ENCODE measurements around the gene TANC1. TPM values are rescaled to one million over a fixed set of nuclear protein-coding genes. Genes with fewer than 3 reads are reported as not detected.

The TANC1 gene
- total RNA-seq, 6 donors from 2014 or later, result 41.6 to 101 (median 75.5) TPM

GRCh38 chr2:158999458-158999857 lies 31.0 kb downstream of the TANC1 start:
- ATAC-seq (ENCODE audit: low FRiP score in 2 of 2) (no peak), DNase-seq (no peak)
- Histone ChIP-seq H3K4me3 (no peak overlapping the region), H3K36me3 (peaks cover 0 to 16% (median 4%) of the 10 kb centered on the region in 4 donors), H3K9me3 (no peaks in the 10 kb centered on the region), H3K4me1 (peaks cover 33 to 70% (median 48%) of the 10 kb centered on the region in 4 donors), H3K27me3 (no peaks in the 10 kb centered on the region), H3K27ac (peak overlapping the region; percentile 2 to 71 (median 54))
- 30 to 38% methylated on average over 4 of the region's 4 CpGs for WGBS, 2 donors
- no peak for TF ChIP-seq CTCF (IDR thresholded peaks at IDR 0.05)
- TF ChIP-seq POLR2AphosphoS5 (IDR thresholded peaks at IDR 0.05), result no peak
- no peak for TF ChIP-seq POLR2A (IDR thresholded peaks at IDR 0.05)
- no peak for TF ChIP-seq EP300 (IDR thresholded peaks at IDR 0.05)

GRCh38 chr2:159000072-159000471 lies 31.6 kb downstream of the TANC1 start:
- Histone ChIP-seq H3K4me3 (no peak overlapping the region), H3K27ac (peak overlapping the region; percentile 33 to 71 (median 44)), H3K4me1 (peaks cover 28 to 65% (median 45%) of the 10 kb centered on the region in 4 donors), H3K36me3 (peaks cover 0 to 22% (median 7%) of the 10 kb centered on the region in 4 donors), H3K9me3 (no peaks in the 10 kb centered on the region), H3K27me3 (no peaks in the 10 kb centered on the region)
- WGBS, 2 donors, result 87% methylated on average over 8 of the region's 8 CpGs
- no peak for DNase-seq
- ATAC-seq (ENCODE audit: low FRiP score in 2 of 2), result peak in 1 of 2 donors; percentile 19
- TF ChIP-seq CTCF (IDR thresholded peaks at IDR 0.05) (no peak), EP300 (IDR thresholded peaks at IDR 0.05) (no peak), POLR2AphosphoS5 (IDR thresholded peaks at IDR 0.05) (no peak), POLR2A (IDR thresholded peaks at IDR 0.05) (no peak)

GRCh38 chr2:159002462-159003111 lies 34.1 kb downstream of the TANC1 start:
- WGBS, 2 donors, result 54 to 68% methylated on average over 7 of the region's 7 CpGs
- DNase-seq (no peak), ATAC-seq (ENCODE audit: low FRiP score in 2 of 2) (no peak)
- Histone ChIP-seq H3K9me3 (no peaks in the 10 kb centered on the region), H3K4me3 (no peak overlapping the region), H3K36me3 (peaks cover 0 to 30% (median 7%) of the 10 kb centered on the region in 4 donors), H3K4me1 (peaks cover 19 to 42% (median 27%) of the 10 kb centered on the region in 4 donors), H3K27me3 (no peaks in the 10 kb centered on the region), H3K27ac (no peak overlapping the region)
- TF ChIP-seq EP300 (IDR thresholded peaks at IDR 0.05), result no peak
- no peak for TF ChIP-seq POLR2AphosphoS5 (IDR thresholded peaks at IDR 0.05)
- no peak for TF ChIP-seq CTCF (IDR thresholded peaks at IDR 0.05)

GRCh38 chr2:159003555-159003954 lies 35.1 kb downstream of the TANC1 start:
- no peak overlapping the region for H3K4me3 ChIP-seq
- H3K27ac ChIP-seq, result no peak overlapping the region
- H3K36me3 ChIP-seq, result peaks cover 0 to 30% (median 7%) of the 10 kb centered on the region in 4 donors
- H3K4me1 ChIP-seq, result peaks cover 18 to 32% (median 21%) of the 10 kb centered on the region in 4 donors
- H3K27me3 ChIP-seq, result no peaks in the 10 kb centered on the region
- ATAC-seq (ENCODE audit: low FRiP score in 2 of 2), result no peak
- TF ChIP-seq POLR2A (IDR thresholded peaks at IDR 0.05) (no peak), EP300 (IDR thresholded peaks at IDR 0.05) (no peak), CTCF (IDR thresholded peaks at IDR 0.05) (no peak), POLR2AphosphoS5 (IDR thresholded peaks at IDR 0.05) (no peak)
- 78 to 89% methylated on average over 13 of the region's 13 CpGs for WGBS, 2 donors
- no peaks in the 10 kb centered on the region for H3K9me3 ChIP-seq
- peak in 1 of 2 donors; percentile 53 for DNase-seq

- Histone ChIP-seq H3K27ac (no peak overlapping the region), H3K36me3 (peaks cover 0 to 30% (median 7%) of the 10 kb centered on the region in 4 donors), H3K4me3 (no peak overlapping the region), H3K4me1 (peaks cover 5 to 22% (median 9%) of the 10 kb centered on the region in 4 donors), H3K9me3 (no peaks in the 10 kb centered on the region), H3K27me3 (no peaks in the 10 kb centered on the region)
- TF ChIP-seq POLR2AphosphoS5 (IDR thresholded peaks at IDR 0.05) (no peak), POLR2A (IDR thresholded peaks at IDR 0.05) (no peak), CTCF (IDR thresholded peaks at IDR 0.05) (no peak), EP300 (IDR thresholded peaks at IDR 0.05) (no peak)
- WGBS, 2 donors, result 91 to 94% methylated on average over 6 of the region's 6 CpGs
- DNase-seq (no peak), ATAC-seq (ENCODE audit: low FRiP score in 2 of 2) (no peak)
These were observed 36.4 kb downstream of the TANC1 start for GRCh38 chr2:159004849-159005248.
